ENCODE measurements around the gene FCN1. TPM values are rescaled to one million over a fixed set of nuclear protein-coding genes. Genes with fewer than 3 reads are reported as not detected.

The FCN1 gene
- total and polyA plus RNA-seq, 3 donors from 2014 or later, result 0.19 to 8.0 TPM; not detected in 1

DNA sequence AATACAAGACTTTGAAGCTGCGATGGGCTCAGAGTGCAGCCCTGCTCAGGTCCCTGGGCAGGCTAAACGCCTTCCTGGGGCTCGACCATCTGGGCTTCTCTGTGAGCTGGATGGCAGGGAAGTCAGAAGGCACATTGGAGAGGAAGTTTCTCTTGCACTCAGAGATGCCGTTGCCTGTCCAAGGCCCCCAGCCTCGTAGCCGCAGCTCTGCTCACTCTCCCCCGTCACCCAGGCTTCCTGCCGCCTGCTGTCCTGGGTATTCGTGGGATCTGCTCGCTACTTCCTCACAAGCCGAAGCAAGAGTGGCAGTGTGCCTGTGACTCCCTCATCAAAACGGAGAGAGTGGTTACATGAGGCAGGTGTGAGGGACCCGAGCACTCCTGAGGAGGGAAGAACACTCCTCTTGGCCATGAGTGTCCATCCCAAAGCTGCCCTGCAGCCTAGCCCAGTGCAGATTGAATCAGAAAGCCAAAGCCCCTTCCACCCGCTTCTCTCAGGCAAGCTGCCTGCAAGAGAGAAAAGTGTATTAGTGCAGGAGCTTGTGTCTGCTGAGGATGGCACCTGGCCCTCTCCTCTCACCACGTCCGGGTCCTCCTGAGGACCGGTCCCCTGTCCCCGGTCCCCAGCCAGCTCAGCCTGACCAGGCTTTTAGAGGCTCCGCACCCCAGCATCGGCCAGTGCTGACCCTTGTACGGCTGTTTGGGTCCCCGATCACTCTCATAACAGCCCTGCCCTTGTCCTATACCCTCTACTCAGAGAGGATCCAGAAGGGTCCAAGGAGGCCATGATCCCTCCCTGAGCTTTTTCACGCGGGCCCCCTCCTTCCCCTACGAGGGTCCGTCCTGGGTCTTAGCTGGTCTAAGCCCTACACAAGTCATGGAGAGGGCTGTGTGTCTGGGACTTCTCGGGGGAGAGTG is 29.8 kb downstream of the FCN1 start:
- no peak for DNase-seq
- Histone ChIP-seq H3K9me3 (no peaks in the 10 kb centered on the region), H3K4me1 (no peaks in the 10 kb centered on the region), H3K4me3 (no peak overlapping the region), H3K36me3 (ENCODE audit: low read depth, missing control alignments) (no peaks in the 10 kb centered on the region), H3K27me3 (no peaks in the 10 kb centered on the region), H3K27ac (no peak overlapping the region)
- intact Hi-C loops (cut with DNase I; ENCODE audit: low total_unique reads), result no loop called here
- WGBS, 2 donors, result 82 to 86% methylated on average over 11 to 27 of the region's 27 CpGs
- TF ChIP-seq CTCF (IDR thresholded peaks at IDR 0.05) (no peak), POLR2A (IDR thresholded peaks at IDR 0.05) (no peak)

DNA sequence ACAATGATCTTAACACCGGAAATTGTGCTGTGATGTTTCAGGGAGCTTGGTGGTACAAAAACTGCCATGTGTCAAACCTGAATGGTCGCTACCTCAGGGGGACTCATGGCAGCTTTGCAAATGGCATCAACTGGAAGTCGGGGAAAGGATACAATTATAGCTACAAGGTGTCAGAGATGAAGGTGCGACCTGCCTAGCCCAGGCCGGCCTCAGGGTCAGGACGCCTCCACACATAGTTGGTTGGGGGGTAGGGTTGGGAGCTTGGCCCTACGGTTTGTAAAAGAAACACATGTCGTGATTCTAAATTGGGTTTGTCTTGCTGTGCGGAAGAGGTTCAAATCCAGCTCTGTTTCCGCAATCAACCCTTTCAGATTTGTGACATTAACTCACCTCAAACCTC is 30.5 kb downstream of the FCN1 start:
- no peak for DNase-seq
- Histone ChIP-seq H3K27me3 (no peaks in the 10 kb centered on the region), H3K27ac (no peak overlapping the region), H3K4me1 (no peaks in the 10 kb centered on the region), H3K36me3 (ENCODE audit: low read depth, missing control alignments) (no peaks in the 10 kb centered on the region), H3K4me3 (no peak overlapping the region), H3K9me3 (no peaks in the 10 kb centered on the region)
- intact Hi-C loops (cut with DNase I; ENCODE audit: low total_unique reads), result no loop called here
- TF ChIP-seq POLR2A (IDR thresholded peaks at IDR 0.05), result no peak
- no peak for TF ChIP-seq CTCF (IDR thresholded peaks at IDR 0.05)
- WGBS, 2 donors, result 86 to 93% methylated on average over 10 of the region's 10 CpGs

- Histone ChIP-seq H3K4me3 (no peak overlapping the region), H3K27ac (no peak overlapping the region), H3K27me3 (no peaks in the 10 kb centered on the region), H3K9me3 (no peaks in the 10 kb centered on the region), H3K36me3 (ENCODE audit: low read depth, missing control alignments) (no peaks in the 10 kb centered on the region), H3K4me1 (peaks cover 7% of the 10 kb centered on the region)
- TF ChIP-seq CTCF (IDR thresholded peaks at IDR 0.05), result no peak
- no peak for TF ChIP-seq POLR2A (IDR thresholded peaks at IDR 0.05)
- intact Hi-C loops (cut with DNase I; ENCODE audit: low total_unique reads), result no loop called here
- no peak for DNase-seq
- WGBS, 2 donors, result 88 to 97% methylated on average over 8 to 11 of the region's 11 CpGs
Measured at GRCh38 chr9:134886413-134886913, 31.2 kb downstream of the FCN1 start.

GRCh38 chr9:134885679-134886412 is 31.9 kb downstream of the FCN1 start:
- Histone ChIP-seq H3K27ac (no peak overlapping the region), H3K4me3 (no peak overlapping the region), H3K36me3 (ENCODE audit: low read depth, missing control alignments) (no peaks in the 10 kb centered on the region), H3K4me1 (peaks cover 7% of the 10 kb centered on the region), H3K9me3 (no peaks in the 10 kb centered on the region), H3K27me3 (no peaks in the 10 kb centered on the region)
- TF ChIP-seq POLR2A (IDR thresholded peaks at IDR 0.05) (no peak), CTCF (IDR thresholded peaks at IDR 0.05) (no peak)
- intact Hi-C loops (cut with DNase I; ENCODE audit: low total_unique reads), result no loop called here
- no peak for DNase-seq
- WGBS, 2 donors, result 94 to 100% methylated on average over 1 to 24 of the region's 24 CpGs

Data from testis (tissue), 3 donors.